Umbilical cord (tissue), 2 donors: ENCODE results near the gene CENPQ. TPM values are rescaled to one million over a fixed set of nuclear protein-coding genes. Genes with fewer than 3 reads are reported as not detected.

ENCODE experiments used
- DNase-seq: peaks from one replicate; pipeline ENCODE4 v3.0.0-alpha.2; 2015; ENCODE audit warnings: low spot score
- total RNA-seq: library from RNA; depleted of rRNA; stranded (reverse); fragments of >200 nt; gene quantifications from one replicate; pipeline ENCODE4 v1.2.3, GENCODE V29; 2014; ENCODE audit warnings: low replicate concordance; ENCODE audit not compliant: insufficient read depth

Gene CENPQ
- total RNA-seq, 1 donor from 2014 or later, result 16.6 TPM

DNA sequence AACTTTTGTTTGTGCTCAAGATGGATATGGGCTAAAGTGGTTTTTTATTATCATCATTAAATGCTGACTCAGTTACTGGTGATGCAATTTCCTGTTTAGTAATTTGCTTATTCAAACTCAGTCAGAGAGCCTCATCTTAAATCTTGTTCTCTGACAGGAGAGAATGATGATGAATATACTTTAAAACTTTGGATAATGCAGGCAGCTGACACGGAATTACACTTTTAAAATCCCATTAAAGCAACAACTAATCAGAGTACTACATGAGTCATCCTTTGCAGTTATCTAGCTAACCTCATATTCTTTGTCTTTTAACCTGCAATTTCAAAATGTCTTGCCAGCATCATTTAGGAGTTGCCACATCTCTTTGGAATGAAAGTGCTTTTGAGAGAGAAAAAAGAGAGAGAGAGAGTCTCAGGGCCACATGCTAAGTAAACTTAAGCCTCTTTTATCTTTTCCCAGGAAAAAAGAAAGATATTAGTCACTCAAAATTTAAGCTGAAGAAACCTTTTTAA is 78.1 kb downstream of the CENPQ start:
- peak; percentile 88 for DNase-seq

DNA sequence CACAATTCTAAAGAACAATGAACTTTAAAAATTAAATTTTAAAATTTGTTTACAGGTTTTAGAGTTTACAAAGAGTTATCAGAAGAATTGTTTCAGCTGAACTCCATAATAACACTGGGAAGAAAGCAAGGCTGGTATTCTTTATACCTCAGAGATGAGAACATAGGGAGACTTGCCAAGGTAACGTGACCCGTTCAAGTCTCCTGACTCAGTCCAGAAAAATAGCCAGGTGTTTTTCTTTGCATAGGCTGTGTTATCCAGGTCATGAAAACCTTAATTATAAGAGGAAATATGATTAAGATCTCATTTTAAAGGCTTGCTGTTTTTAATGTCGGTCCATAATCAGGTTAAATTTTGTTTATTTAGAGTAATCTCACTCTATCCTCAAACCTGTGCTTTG is 78.8 kb downstream of the CENPQ start:
- no peak for DNase-seq

Other genes with a start within 250 kb of the CENPQ start
- 21.4 TPM for gene MMUT, start 117 bp upstream of the CENPQ start, total RNA-seq
- gene GLYATL3, start 36.6 kb downstream of the CENPQ start, total RNA-seq, result 0.48 TPM
- 2.4 TPM for gene C6orf141, start 87.3 kb downstream of the CENPQ start, total RNA-seq
- not detected for gene RHAG, start 173.5 kb downstream of the CENPQ start, total RNA-seq